Fibroblast of the conjunctiva (primary cell): ENCODE measurements around the gene TRAT1.

Source experiments
- DNase-seq: peaks from one replicate; pipeline ENCODE4 v3.0.0-alpha.2; 2010; ENCODE audit warnings: low read depth

The TRAT1 gene

DNA sequence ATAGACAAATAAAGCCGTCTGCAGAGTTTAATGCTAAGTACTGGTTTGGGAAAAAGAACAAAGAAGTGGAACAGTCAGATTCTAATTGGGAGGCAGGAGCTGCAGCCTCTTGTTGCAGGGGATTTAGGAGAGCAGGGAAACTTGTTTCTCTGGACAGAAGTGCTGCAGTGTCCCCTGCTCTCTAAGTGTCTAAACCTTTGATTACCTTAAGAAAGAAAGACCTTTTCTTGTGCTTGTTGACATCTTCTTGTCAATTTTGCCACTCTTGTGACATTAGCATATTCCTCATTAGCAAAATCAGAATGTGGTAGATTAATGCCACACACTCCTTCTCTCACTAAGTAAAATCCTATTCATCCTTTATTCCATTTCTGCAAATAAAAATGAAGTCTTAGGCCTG is 38.8 kb downstream of the TRAT1 start:
- DNase-seq, result no peak

DNA sequence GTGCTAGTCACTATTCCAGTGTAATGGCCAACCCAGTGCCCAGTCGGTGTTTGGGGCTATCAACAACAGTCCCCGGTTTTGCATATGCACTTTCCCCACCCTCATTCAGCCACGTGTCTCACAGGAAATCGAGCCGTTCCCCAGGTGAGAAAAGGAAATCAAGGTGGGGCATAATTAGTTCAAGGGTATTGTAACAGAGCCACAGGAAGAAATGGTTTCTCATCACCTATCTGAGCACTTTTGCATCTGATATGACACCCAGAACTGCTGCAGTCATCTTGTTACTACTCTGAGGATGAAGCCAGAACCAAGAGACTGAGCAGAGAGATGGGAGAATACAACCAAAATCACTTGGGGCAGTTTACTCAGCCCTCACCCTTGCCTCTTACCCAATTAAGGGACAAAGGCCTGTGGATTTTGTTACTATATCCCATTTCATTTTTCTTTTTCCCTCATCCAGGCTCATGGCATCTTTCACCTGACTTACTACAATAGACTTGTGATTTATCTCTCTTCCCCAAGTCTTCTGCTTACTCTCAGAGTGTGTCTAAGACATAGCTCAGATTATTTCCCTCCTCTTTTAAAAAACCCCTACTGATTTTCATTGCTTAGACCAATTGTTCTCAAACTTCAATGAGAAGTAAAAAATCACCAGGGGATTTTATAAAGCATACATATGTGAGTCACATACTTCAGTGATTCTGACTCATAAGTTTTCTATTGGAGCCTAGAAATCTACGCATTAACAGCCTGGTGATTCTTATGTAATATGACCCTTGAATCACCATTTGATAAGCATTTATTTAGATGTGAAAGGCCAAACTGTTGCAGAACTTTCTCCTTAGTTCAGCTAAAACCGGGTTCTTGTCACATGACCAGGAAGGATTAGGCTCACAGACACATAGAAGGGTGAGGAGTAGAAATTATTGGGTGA is 40.5 kb downstream of the TRAT1 start:
- DNase-seq, result peak; percentile 40

DNA sequence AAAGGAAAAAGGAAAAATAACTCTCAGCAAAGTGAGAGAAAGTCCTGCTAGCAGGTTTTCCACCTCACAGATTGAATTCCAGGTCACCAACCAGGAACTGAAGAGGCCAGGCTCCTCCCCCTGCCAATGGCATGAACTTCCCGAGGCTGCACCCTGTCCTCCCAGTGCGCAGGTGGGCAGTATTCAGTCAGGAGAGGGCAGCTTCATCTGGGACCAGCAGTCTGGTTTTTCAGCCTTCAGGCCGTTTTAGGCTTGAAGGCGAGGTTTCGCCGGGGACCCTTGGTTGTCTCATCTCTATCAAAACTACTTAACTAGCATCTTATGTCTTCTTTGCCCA is 41.2 kb downstream of the TRAT1 start:
- no peak for DNase-seq

DNA sequence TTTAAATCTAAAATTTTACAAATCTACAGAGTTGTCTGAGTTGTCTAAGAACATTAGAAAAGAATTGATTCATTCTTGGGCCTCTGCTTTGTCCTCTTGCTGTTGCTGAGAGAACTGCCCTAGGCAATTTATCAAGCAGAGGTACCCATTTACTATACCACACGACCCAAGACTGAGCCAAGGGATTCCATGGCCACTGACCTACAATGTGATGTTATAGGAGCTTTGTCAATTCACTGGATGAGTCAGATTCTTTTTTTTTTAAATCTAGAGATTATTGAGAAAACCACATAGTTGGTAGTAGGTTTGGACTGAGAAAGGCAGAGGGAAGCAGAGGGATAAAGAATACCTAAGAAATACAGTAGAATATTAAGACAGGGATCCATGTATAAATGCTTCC is 55.3 kb downstream of the TRAT1 start:
- DNase-seq, result no peak

DNA sequence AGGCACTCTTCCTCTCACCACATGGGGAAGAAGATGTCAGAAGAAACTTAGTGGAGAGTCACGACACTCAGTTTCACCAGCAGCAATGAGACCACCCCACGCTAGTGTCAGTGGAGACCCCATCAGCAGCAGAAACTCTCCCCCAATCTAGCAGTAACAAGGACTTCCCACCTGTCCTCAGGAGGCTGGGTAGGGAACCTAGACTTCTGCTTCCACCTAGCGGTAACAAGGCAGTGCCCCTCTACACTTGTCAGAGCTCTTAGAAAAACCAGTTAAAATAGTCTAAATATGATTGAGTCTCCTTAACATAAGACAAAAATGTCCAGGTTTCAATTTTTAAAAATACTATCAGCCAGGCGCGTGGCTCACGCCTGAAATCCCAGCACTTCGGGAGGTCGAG is 57.3 kb downstream of the TRAT1 start:
- no peak for DNase-seq

DNA sequence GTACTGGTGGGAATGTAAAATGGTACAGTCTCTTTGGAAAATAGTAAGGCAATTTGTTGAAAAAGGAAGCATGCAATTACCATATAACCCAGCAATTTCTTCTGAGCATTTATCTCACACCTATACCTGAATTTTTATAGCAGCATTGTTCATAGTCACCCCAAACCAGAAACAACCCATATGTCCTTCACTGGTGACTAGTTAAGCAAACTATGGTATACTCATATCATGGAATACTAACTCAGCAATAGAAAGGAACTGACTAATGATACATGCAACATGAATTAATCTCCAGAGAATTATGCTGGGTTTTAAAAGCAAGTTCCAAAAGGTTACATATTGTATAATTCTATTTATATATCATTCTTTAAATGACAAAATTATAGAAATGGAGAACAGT is 60.2 kb downstream of the TRAT1 start:
- no peak for DNase-seq

DNA sequence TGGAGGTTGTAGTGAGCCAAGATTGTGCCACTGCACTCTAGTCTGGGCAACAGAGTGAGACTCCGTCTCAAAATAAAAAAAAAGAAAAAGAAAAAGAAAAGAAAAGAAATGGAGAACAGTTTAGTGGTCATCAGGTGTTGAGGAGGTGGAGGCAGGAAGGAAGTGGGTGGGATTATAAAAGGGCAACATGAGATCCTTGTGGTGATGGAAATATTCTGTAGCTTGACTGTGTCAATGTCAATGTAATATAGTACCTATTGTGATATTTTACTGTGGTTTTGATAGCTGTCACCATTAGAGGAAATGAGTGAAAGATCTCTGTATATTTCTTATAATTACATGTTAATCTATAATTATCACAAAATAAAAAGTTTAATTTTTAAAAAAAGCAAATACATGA is 60.8 kb downstream of the TRAT1 start:
- no peak for DNase-seq

DNA sequence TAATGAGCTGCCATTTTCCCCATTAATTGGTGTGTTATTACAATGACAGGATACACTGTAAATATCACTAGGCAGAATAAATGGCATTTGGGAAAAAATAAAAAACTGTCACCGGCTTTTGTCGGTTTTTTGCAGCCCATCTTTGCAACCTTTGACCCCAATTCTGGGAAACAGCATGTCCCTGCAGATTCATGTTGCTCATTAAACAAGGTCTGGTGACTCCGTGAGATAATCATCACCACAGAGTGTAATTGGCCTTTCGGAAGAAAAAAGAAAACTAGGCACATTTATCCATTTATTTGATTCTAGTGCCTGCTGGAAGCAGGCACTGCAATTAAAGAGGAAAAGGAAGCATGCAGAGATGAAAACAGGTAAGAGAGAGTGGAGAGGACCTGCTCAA is 64.5 kb downstream of the TRAT1 start:
- no peak for DNase-seq

DNA sequence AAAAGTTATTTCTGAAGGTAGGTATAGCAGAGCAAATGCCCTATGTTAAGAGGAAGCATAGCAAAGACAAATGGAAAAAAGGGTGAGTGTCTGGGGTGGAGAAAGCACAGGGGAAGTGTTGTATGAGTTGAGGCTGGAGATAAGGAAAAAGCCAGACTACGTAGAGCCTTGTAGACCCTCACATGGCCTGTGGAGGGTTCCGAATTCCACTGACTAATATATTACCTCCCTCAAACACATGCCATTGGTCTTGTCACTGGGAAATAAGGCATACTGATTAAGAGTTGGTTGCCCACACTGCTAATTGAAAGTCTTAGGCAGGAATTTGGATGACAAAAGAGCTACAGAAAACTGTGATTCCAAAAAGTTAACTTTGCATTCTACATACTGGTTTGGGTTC is 65.2 kb downstream of the TRAT1 start:
- DNase-seq, result no peak

DNA sequence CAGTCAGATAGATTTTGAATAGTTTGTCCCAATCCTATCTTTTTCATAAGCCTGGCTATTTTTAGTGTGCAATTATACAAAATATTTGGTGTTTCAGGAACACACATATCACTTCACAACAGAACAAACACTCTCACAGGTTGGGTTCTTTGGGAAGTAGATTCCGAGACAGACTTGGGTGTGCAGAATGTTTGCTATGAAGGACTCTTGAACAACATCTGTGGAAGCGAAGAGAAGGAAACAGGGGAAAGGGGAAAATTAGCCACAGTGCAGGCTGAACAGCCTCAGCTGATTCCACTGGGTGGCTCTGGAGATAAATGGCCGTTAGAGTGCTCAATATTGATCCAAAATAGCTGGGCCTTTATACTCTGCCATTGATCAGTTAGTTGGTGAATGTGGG is 69.2 kb downstream of the TRAT1 start:
- DNase-seq, result no peak

DNA sequence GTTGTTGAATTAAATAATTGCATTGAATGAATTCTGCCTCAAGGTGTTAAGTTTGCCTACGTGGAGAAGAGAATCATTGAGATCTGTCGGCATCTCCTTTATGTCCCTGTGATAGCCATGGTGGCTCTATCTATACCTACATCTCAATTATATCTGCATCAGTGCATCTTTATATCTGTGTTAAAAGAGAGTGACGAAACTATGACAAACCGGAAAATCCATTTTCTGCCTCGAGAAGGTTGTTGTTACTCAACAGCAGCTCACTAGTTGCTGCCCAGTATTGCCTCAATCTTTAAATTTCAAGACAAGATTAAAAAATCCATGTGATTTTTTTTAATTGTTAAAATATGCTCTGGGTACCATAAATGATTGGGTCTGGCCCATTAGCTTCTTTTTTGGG is 72.4 kb downstream of the TRAT1 start:
- no peak for DNase-seq

DNA sequence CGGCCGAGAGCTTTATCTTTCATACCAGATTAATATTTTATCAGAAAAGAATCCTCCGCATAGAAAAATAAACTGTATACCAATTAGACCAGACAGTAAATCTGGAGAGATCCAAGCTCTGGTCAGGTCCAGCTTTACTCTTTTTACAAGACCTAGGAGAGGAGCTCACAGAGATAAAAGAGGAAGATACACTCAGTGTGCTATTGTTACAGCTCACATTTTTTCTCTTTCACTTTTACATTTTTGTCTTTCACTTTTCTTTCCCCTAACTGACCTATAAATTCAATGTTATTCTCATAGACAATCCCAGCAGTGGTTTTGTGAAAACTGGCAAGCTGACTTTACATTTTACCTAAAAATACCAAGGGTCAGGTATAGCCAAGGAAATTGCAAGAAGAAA is 75.3 kb downstream of the TRAT1 start:
- DNase-seq, result no peak

DNA sequence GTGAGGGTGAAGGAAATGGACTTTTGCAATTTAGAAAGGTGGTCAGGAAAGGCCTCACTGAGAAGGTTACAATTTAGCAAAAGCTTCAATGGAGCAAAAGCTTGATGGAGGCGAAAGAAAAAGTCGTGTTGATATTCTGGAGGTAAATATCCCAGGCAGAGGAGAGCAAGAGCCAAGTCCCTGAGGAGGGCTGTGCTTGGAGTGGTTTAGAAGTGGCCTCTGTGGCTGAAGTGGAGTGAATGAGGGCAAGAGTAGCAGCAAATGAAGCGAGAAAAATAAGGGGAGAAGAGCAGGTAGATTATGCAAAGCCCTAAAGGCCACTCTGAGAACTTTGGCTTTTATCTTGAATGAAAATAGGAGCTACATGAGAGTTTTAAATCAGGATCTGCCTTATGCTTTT is 76.9 kb downstream of the TRAT1 start:
- DNase-seq, result no peak
